Stimulated activated CD4-positive, alpha-beta T cell treated with anti-CD3 and anti-CD28 coated beads, Interleukin-12 subunit alpha, Interleukin-12 subunit beta, amount 100 ng/mL, for 24 hours (primary cell): ENCODE results near the gene ACSBG1.
A peak's percentile ranks its signal among the peaks of the same experiment; 100 is the strongest.

Source experiments
- DNase-seq, 2 experiments: peaks; one replicate each; pipeline ENCODE4 v3.0.0-alpha.2; 2020; ENCODE audit warnings: low read depth in 2 of 2

The ACSBG1 gene

GRCh38 chr15:78203346-78204225, 30.8 kb downstream of the ACSBG1 start:
- no peak for DNase-seq

GRCh38 chr15:78201281-78202190, 32.8 kb downstream of the ACSBG1 start:
- no peak for DNase-seq

GRCh38 chr15:78200276-78200930, 34.0 kb downstream of the ACSBG1 start:
- no peak for DNase-seq

- DNase-seq, result no peak
Observed at GRCh38 chr15:78197632-78198031, 36.7 kb downstream of the ACSBG1 start.

- DNase-seq, result peak; percentile 11 to 17
Observed at GRCh38 chr15:78195735-78196201, 38.6 kb downstream of the ACSBG1 start.

GRCh38 chr15:78194568-78194925, 39.8 kb downstream of the ACSBG1 start:
- DNase-seq, result no peak

- DNase-seq, result no peak
Observed at GRCh38 chr15:78193731-78194567, 40.4 kb downstream of the ACSBG1 start.

GRCh38 chr15:78192826-78193594, 41.4 kb downstream of the ACSBG1 start:
- no peak for DNase-seq

GRCh38 chr15:78182821-78183220, 51.5 kb downstream of the ACSBG1 start:
- no peak for DNase-seq

GRCh38 chr15:78182336-78182700, 52.0 kb downstream of the ACSBG1 start:
- no peak for DNase-seq

- no peak for DNase-seq
Observed at GRCh38 chr15:78179906-78180305, 54.5 kb downstream of the ACSBG1 start.

GRCh38 chr15:78179286-78179840, 55.0 kb downstream of the ACSBG1 start:
- DNase-seq, result no peak

GRCh38 chr15:78178064-78178463, 56.3 kb downstream of the ACSBG1 start:
- DNase-seq, result no peak

- DNase-seq, result no peak
Observed at GRCh38 chr15:78177447-78177873, 56.9 kb downstream of the ACSBG1 start.

GRCh38 chr15:78175330-78175729, 59.0 kb downstream of the ACSBG1 start:
- no peak for DNase-seq

GRCh38 chr15:78174401-78174800, 60.0 kb downstream of the ACSBG1 start:
- DNase-seq, result no peak

- no peak for DNase-seq
Observed at GRCh38 chr15:78171864-78172472, 62.4 kb downstream of the ACSBG1 start.

GRCh38 chr15:78170848-78171773, 63.3 kb downstream of the ACSBG1 start:
- no peak for DNase-seq

GRCh38 chr15:78168608-78169007, 65.8 kb downstream of the ACSBG1 start:
- DNase-seq, result no peak
